GM19025 (cell line): Measurements from ENCODE around the gene KIAA0040.
"Not testable (repeated sequence)": the region's sequence is repeated elsewhere in the genome, so short reads cannot be mapped to it uniquely, and the experiment has no call there.

Experiments used
- ATAC-seq: cut with Tn5 transposase; IDR thresholded peaks from one replicate; pipeline ENCODE4 v1.9.1; 2021; ENCODE audit warnings: mild to moderate bottlenecking, low read depth, moderate library complexity; ENCODE audit not compliant: unreplicated experiment

The KIAA0040 gene

DNA sequence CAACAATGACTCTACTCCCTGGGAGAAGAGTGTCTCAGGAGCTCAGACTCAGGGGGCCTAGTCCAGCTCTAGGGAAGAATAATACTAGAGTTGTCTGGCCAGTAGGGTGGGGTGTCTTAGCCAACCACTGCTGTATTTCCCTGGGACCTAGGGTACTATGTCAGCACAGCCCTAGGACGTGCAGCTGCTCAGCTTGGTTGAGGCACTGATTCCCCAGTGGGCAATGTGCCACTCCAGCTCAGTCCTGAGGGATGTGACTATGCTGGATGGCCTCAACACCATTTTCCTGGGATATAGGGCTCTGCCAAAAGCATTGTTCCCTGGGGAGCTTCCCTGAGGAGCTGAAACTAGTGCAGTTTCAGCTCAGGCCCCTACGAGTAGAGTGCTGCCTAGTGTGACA lies 77.6 kb downstream of the KIAA0040 start:
- ATAC-seq: no peak

DNA sequence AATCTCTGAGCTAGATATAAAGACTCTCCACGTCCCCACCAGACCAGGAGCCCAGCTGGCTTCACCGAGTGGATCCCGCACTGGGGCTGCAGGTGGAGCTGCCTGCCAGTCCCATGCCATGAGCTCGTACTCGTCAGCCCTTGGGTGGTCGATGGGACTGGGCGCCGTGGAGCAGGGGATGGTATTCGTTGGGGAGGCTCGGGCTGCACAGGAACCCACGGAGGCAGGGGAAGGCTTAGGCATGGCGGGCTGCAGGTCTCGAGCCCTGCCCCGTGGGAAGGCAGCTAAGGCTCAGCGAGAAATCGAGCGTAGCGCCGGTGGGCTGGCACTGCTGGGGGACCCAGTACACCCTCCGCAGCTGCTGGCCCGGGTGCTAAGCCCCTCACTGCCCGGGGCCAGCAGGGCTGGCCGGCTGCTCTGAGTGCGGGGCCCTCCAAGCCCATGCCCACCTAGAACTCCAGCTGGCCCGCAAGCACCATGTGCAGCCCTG lies 84.2 kb downstream of the KIAA0040 start:
- not testable (repeated sequence) for ATAC-seq
